GM10266 (cell line): ENCODE results near the gene OPTC.

Source experiments
- DNase-seq: peaks from one replicate; pipeline ENCODE4 v3.0.0; 2012; ENCODE audit errors: extremely low spot score
- TF ChIP-seq, protein P1 (sequence below): IDR thresholded peaks from 2 replicates; pipeline ENCODE4 v1.5.1; 2012; ENCODE audit warnings: mild to moderate bottlenecking, low read depth; ENCODE audit not compliant: control insufficient read depth, insufficient read depth; ENCODE audit errors: missing control alignments

The OPTC gene

DNA sequence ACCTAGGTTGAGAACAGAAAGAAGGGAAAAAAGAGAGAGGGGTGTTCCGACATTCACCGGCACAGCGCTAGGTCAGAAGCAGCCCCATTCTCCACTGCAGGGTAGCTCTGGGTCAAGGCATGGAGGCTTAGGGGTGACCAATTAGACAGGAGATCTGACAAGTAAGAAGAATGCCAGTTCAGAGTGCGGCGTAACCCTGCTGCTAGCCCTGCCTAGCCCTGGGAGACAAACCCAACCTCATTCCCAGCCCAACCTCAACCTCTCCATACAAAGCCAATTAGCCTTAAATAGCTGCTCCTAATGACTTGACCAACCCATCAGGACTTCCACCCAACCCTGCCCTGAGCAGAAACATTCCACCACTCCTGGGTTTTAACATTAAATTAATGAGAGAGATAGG, 15.0 kb upstream of the OPTC start:
- no peak for DNase-seq
- TF ChIP-seq, protein P1, sequence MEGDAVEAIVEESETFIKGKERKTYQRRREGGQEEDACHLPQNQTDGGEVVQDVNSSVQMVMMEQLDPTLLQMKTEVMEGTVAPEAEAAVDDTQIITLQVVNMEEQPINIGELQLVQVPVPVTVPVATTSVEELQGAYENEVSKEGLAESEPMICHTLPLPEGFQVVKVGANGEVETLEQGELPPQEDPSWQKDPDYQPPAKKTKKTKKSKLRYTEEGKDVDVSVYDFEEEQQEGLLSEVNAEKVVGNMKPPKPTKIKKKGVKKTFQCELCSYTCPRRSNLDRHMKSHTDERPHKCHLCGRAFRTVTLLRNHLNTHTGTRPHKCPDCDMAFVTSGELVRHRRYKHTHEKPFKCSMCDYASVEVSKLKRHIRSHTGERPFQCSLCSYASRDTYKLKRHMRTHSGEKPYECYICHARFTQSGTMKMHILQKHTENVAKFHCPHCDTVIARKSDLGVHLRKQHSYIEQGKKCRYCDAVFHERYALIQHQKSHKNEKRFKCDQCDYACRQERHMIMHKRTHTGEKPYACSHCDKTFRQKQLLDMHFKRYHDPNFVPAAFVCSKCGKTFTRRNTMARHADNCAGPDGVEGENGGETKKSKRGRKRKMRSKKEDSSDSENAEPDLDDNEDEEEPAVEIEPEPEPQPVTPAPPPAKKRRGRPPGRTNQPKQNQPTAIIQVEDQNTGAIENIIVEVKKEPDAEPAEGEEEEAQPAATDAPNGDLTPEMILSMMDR, result no peak

DNA sequence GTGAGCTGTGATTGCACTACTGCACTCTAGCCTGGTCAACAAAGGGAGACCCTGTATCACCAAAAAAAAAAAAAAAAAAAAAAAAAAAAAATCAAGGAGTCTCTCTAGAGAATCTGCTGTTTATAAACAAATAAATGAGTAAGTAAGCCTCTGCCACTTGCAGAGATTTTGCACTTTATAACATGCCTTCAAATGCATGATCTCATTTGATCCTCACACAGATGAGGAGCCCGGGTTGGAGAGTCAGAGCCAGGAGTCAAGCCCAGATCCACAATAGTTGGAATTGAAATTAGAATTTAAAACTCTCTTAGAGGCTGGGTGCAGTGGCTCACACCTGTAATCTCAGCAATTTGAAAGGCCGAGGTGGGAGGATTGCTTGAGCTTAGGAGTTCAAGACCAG, 14.3 kb upstream of the OPTC start:
- TF ChIP-seq, protein P1, result no peak
- DNase-seq, result no peak

DNA sequence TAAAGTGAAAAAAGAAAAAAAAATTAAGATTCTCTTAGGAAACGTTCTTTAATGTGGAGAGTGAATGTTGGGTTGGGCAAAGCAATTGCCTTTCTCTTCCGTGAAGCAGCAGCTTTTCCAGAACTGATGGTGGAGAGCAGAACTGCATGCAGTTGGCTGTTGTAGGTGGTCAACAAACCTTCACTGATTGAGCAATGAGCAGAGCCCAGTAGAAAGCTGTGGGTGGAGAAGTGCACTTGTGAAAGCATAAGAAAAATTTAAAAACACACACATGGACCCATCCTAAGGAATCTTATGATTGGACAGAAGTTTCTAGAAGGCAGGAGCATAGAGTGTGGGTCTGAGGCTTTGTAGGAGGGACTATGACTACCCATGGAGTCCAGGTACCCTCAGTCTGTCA, 13.9 kb upstream of the OPTC start:
- TF ChIP-seq, protein P1, result no peak

DNA sequence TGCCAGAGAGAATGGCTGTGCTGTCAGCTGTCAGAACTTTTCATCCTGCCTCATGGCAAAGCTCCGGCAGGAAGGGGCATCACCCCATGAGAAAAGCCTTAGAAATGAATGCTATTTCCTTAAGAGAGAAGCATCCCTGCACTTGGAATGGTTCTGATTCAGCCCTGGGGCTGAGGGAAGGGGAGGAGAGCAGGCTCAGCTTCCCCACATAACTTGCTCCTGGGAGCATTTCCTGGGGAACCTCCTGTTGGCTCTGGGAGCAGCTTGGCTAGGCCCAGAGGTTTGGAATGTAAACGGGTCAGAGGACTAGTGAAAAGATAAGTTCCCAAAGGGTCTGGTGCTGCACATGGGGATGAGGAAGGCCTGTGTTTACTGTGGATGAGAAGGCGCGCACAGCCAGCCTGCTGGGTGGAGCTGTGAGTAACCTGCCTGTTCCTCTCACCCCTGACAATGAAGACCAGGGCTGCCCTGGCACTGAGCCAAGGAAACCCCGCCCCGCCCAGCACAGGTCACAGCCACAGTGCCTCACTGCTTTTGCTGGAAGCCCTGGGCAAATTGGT, 13.3 kb upstream of the OPTC start:
- no peak for DNase-seq

More for the DNA sequence above, 13.9 kb upstream of the OPTC start:
- no peak for DNase-seq

DNA sequence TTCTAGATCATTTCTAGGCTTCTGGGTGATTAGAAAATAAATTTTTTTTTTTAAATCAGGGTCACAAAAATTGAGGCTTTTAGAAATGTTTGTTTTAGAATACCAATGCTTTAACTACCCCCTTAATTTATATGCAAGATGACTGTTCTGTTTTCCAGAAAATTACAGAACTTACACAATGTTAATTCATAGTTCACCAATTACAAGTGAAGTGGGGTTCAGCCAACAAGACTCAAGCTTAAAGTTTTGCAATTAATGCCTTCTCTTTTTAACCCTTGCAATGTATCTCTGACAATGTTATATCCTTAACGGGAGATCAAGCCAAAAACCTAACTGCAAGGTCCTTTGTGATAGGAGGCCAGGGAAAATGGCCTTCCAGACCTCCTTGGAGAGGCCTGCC, 12.8 kb upstream of the OPTC start:
- no peak for DNase-seq

More for the DNA sequence above, 13.3 kb upstream of the OPTC start:
- TF ChIP-seq, protein P1, result no peak

DNA sequence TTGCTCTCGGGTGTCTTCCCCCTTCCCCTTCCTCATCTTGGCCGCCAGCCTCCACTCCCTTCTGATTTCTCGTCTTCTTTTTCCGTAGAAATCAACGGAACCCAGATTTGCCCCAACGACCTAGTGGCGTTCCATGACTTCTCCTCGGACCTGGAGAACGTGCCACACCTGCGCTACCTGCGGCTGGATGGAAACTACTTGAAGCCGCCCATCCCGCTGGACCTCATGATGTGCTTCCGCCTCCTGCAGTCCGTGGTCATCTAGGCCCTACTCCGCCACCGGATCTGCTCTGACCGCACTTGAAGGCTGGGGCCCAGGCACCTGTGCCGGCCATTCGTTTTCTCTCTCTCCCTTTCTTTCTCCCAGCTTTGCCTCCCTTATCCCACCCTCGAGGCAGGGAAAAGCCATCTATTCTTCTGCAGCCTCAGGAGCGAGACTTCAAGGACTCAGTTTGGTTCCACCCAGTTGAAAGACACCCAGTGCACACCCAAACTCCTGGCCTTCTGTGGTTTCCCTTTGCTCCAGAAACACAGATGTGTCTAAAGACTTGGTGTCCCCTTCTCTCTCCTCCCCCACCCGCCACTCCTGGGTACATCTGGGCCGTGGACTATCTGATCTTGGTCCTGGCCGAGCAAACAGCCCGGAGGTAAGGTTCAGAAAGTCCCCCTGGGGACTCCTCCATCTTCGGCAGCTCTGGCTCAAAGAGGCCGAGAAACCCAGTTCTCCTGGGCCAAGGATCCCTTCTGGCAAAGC, 7.2 kb upstream of the OPTC start:
- no peak for DNase-seq
- TF ChIP-seq, protein P1, result no peak

More for the DNA sequence above, 12.8 kb upstream of the OPTC start:
- TF ChIP-seq, protein P1, result no peak

DNA sequence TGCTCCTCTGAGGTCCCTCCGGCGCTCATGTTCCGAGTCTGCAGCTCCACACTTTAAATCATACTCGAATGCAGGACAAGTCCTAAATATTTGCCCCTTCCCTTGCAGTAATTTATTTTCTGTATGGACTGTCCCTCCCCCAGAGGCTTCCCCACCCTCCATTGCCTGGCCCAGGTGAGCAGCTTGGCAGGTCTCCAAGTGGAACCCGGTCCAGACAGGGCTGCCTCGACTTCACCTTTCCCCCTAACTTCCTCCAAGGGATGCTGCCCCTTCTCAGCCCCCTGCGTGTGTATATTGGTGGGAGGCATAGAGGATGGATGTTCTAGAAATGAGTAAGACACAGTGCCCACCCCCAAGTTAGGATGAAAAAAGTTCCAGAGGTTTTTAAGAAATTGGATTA, 5.4 kb upstream of the OPTC start:
- DNase-seq, result no peak
- TF ChIP-seq, protein P1, result no peak
